HG03045 (cell line): Measurements from ENCODE around the gene NBPF1.
"Not testable (repeated sequence)": the region's sequence is repeated elsewhere in the genome, so short reads cannot be mapped to it uniquely, and the experiment has no call there.

Experiments used
- ATAC-seq: cut with Tn5 transposase; IDR thresholded peaks from one replicate; pipeline ENCODE4 v1.9.1; 2021; ENCODE audit warnings: mild to moderate bottlenecking, moderate library complexity; ENCODE audit not compliant: unreplicated experiment

Gene NBPF1

GRCh38 chr1:16607853-16608815 lies 5.2 kb downstream of the NBPF1 start:
- not testable (repeated sequence) for ATAC-seq

GRCh38 chr1:16607433-16607851 lies 5.9 kb downstream of the NBPF1 start:
- no peak for ATAC-seq

DNA sequence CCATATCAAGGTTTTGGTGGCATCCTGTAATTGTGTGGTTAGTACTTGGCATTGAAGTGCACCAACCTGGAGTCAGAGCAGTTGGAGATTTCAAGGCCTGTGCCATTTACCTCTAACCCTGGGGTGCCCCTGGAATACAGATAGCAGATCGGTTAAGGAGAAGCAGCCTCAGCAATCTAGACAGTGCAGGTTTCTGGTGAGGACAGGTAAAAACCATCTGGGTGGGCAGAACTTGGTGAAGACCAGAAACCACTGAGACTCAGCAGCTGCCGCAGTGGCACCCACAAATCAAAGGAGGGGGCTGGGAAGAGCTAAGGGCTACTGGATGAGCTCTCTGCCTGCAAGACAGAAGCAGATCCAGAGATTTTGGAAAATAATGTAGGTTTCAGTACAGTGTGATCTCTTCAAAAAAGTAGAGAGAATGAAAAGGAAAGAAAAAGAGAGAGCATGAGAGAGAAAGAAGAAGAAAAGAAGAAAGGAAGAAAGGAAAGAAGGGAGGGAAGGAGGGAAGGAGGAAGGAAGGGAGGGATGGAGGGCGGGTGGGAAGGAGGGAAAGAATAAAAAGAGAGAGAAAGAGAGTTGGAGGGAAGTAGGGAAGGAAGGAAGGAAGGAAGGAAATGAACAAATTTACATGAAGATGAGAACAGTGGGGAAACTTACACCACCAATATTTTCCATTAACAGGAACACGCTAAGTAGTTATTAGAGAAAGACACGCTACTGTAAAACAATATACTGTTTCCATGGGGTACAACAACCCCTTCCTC lies 6.5 kb downstream of the NBPF1 start:
- ATAC-seq = not testable (repeated sequence)

DNA sequence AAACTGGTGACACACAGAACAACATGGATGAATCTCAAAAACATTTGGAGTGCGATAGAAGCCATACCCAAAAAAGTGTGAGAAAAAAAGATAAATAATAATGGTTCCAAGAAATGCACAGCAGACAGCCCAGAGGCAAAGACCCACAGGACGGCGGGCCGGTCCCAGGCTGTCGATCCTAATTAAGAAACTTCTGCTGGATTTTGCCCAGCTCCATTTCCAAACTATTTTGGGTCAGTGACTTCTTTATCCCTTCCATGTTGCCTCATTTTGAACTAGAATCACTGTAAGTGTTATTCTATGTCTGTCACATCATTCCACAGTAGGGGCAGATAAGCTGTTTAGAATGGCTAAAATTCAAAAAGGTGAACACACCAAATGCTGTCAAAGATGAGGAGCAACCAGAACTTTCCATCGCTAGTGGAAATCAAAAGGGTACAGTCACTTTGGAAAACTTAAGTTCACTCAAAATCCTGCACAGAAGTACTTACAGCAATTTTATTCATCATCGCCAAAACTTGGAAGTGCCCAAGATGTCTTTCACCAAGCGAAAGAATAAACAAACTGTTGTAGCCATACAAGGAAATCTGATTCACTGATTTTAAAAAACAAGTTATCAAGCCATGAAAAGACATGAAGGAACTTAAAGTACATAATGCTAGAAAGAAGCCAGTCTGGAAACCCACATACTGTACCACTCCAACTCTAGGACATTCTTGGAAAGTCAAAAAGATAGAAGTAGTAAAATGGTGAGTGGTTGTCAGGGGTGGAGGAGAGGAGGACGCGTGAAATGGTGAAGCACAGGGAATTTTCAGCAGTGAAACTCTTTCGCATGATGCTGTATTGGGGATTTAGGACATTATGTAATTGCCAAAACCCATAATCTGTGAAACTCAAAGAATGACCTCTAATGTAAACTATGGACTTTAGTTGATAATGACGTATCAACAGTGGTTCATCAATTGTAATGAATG lies 7.5 kb downstream of the NBPF1 start:
- no peak for ATAC-seq

DNA sequence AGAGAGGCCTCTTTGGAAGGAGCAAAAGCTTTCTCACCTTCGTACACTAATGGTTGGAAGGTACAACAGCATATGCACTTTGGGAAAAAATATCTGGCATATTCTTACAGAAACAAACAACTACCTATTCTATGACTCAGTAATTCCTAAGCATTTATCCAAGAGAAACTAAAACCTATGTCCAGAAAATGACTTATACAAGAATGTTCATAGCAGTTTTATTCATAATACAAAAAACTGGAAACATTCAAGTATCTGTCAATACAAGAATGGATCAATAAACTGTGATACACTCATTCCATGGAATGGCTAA lies 8.2 kb downstream of the NBPF1 start:
- ATAC-seq = no peak

DNA sequence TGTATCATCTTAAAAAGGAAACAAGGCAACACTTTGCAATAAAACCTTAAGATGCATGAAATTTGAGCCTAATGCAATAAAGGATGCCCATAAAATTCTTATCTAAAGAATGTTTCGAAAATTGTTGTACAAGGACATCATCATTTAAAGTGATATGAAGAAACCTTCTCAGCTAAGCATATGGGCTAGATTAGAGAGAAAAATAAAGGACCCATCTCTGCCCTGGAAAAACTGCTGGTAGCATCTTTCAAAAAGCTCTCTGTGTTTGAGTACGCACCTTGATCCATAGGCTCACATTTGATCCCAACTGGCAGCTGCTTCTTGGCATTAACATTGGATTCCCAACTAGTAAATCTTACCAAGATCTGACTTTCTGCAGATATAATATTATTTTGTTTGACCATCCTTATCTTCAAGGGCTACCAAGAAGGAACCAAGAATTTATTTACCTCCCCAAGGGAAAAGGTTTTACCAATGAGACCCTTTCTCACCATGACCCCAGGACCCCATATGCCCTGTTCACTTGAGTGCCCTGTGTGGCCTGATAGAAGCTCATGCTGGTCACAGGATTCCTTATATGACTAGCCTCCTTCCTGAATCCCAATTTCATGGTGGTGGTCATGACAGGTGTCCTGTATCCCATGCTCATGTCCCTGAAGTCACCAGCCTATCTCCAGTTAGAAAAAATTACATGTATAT lies 8.7 kb downstream of the NBPF1 start:
- not testable (repeated sequence) for ATAC-seq

DNA sequence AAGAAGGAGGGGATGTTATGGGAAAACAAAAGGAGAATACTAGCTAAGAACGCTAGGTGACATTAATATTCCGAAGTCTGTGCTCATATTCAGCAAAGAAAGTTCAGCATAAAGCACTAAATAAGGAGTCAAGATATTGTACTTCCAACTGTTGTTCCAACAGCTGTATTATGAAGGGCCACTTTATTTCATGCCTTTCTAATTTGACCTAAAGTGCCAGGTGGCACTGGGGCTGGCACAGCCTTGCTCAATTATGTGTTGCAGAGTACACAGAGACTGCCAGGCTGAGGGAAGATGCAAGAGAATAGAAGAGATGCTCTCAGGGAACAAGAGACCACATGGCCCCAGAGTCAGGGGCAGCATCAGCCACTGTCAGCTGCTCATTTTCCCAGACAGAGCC lies 9.7 kb downstream of the NBPF1 start:
- not testable (repeated sequence) for ATAC-seq

GRCh38 chr1:16602336-16603011 lies 10.9 kb downstream of the NBPF1 start:
- not testable (repeated sequence) for ATAC-seq

DNA sequence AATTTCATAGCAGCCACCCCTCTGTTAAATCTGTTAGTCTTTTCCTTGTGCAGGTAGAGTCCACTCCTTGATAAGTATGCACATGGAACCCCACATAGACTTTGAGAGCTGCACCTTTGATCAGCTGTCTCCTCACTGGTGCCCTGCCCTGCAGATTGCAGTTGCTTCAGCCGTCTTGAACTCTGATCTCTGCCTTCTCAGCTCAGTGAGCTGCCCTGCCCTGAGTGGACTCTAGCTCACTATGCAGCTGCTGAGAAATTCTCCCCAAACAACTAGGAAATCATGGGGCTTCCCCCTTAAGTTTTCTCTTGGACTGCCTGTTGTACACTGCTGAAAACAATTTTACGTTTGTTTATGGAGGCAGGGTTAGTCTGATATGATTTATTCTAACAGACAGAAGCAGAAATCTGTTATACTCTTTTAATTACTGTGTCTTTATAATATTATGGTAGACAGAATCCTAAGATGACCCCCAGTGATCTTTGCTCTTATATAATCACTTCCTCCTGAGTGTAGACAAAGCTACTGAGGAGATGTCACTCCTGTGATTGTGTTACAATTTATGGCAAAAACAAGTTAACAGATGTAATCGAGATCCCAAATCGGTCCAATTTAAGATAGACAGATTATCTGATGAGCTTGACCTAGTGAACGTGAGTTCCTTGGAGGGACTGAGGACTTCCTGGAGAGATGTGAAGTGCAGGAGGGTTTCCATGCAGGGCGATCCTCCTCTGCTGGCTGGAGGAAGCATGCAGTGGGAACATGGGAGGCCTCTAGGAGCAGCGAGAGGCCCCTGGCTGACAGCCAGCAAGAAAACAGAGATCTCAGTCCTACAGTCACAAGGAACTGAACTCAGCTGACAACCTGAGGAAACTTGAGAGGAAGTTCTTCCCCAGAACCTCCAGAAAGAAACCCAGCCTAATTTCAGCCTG lies 12.2 kb downstream of the NBPF1 start:
- ATAC-seq = not testable (repeated sequence)

GRCh38 chr1:16599326-16599725 lies 14.0 kb downstream of the NBPF1 start:
- ATAC-seq = not testable (repeated sequence)

DNA sequence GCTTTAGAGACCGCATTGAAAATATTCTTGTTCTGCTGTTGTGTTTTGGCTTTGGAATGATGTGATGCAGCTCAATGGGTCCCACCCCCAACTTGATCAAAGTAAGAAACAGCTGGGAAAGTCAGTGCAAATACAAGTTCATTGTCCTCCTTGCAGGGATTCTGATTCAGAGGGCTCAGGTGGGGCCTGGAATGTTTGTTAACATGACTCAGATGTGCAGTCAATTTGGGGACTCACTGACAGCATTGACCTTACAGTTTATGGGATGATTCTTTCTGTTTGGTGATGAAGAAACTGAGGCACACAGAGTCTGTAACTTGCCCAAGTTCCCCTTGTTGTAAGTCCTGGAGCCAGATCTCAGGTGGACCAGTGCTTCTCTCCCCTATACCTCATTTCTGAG lies 18.1 kb downstream of the NBPF1 start:
- not testable (repeated sequence) for ATAC-seq

- ATAC-seq = not testable (repeated sequence)
Measured at GRCh38 chr1:16591845-16592244, 21.5 kb downstream of the NBPF1 start.

- not testable (repeated sequence) for ATAC-seq
Measured at GRCh38 chr1:16588081-16588480, 25.3 kb downstream of the NBPF1 start.

DNA sequence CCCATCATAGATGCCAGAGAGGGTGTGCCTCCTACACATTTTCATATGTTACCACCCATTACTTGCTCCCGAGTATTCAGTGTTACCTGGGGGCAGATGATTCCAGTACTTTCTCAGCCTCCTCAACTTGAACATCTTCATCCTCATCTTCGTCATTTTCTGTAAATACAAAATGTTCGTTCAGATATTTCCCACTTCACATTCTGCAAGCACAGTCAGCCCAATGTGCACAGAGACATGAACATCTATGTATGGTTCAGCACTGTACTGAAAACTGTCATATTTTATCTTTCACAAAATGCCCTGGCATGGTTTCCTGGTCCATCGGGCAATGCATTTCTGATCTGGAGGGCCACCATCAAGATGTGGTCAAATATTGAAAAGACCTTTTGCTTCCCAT lies 25.7 kb downstream of the NBPF1 start:
- not testable (repeated sequence) for ATAC-seq

DNA sequence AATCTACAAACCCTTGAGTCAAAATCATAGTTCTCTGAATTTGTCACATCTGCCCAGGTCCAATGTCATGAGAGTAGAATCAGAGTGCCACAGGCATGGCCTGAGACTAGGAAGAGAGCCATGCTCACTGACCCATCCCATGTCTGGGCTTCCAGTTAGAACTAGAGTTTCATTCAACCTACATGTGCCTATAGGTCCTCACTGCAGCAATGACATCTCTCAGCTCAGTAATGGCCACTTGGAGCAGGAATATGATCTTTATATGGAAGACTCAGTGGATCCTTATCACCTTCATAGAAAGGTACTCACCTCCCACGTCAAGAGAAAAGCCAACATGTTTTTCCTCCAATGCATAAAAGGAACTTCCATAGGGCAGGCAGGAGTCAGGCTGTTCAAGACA lies 48.0 kb downstream of the NBPF1 start:
- ATAC-seq = not testable (repeated sequence)

GRCh38 chr1:16561035-16561434 lies 52.3 kb downstream of the NBPF1 start:
- ATAC-seq = not testable (repeated sequence)

- not testable (repeated sequence) for ATAC-seq
Measured at GRCh38 chr1:16560498-16560897, 52.9 kb downstream of the NBPF1 start.

- not testable (repeated sequence) for ATAC-seq
Measured at GRCh38 chr1:16559688-16560087, 53.7 kb downstream of the NBPF1 start.
